HCT116 (cell line): ENCODE results near the gene ZNF438. TPM values are rescaled to one million over a fixed set of nuclear protein-coding genes. Genes with fewer than 3 reads are reported as not detected.

Experiments
- ATAC-seq: fragments of 200-7000 bp; cut with Tn5 transposase; 2 replicates; pipeline ENCODE4 v1.9.1; 2020; ENCODE audit warnings: mild to moderate bottlenecking, moderate library complexity
- BruUV-seq: library from RNA; stranded (reverse); fragments of 400-500 nt; replicated peaks from 2 replicates; lab custom pipeline; 2021; lab: Mats Ljungman, UMichigan
- CTCF ChIA-PET: fragments of 300-600 bp; sonication (Branson Sonifier 250); formaldehyde crosslinking; loops from one replicate; lab custom pipeline; 2021; ENCODE audit warnings: antibody characterized with exemption; lab: Charles Lee
- POLR2A ChIA-PET: fragments of 300-600, 350-600 bp; sonication (Branson Sonifier 250); formaldehyde crosslinking; loops from one replicate; lab custom pipeline; 2021; ENCODE audit warnings: antibody characterized with exemption; lab: Charles Lee
- RAD21 ChIA-PET, 2 experiments: fragments of 300-600 bp; sonication (Branson Sonifier 250); formaldehyde crosslinking; loops; one replicate each; lab custom pipeline; 2023; ENCODE audit warnings: low total read pairs in 2 of 2; ENCODE audit not compliant: uncharacterized antibody in 2 of 2, unreplicated experiment in 2 of 2, low non-redundant PET in 1 of 2; lab: Charles Lee
- DNase-seq: peaks from one replicate; pipeline ENCODE4 v3.0.0-alpha.2; 2010; ENCODE audit warnings: low read depth, low spot score
- H2AFZ ChIP-seq: fragments of 200-600 bp; shearing (Covaris generic), sonication (generic); 2 replicates; pipeline ENCODE4 v1.6.1; 2017; ENCODE audit warnings: low read depth, mixed run types, mixed read lengths, antibody characterized with exemption, low read length; ENCODE audit not compliant: poor library complexity, severe bottlenecking
- H3K27ac ChIP-seq: 2 replicates; pipeline ENCODE4 v1.5.1; 2012; ENCODE audit warnings: low read depth, low read length
- H3K27me3 ChIP-seq: fragments of 200-600 bp; sonication (generic); 2 replicates; pipeline ENCODE4 v1.6.1; 2016; ENCODE audit warnings: mixed run types, low read length, mixed read lengths; ENCODE audit not compliant: insufficient read depth
- H3K36me3 ChIP-seq, 2 experiments: fragments of 200-500 bp in 1 of 2; fragments of 200-600 bp in 1 of 2; sonication (Bioruptor generic) in 1 of 2; sonication (generic) in 1 of 2; 2 replicates each; pipeline versions ENCODE4 v1.5.1 to v1.6.1; 2014 to 2016; ENCODE audit warnings: low read length in 2 of 2, inconsistent platforms in 1 of 2, mixed read lengths in 1 of 2, mixed run types in 1 of 2; ENCODE audit not compliant: insufficient read depth in 2 of 2, control insufficient read depth in 1 of 2
- H3K4me1 ChIP-seq, 2 experiments: fragments of 200-600 bp in 1 of 2; sonication (generic) in 1 of 2; 2 replicates each; pipeline versions ENCODE4 v1.5.1 to v1.6.1; 2012 to 2017; ENCODE audit warnings: low read length in 2 of 2, inconsistent platforms in 1 of 2, mild to moderate bottlenecking in 1 of 2, mixed read lengths in 1 of 2, mixed run types in 1 of 2, moderate library complexity in 1 of 2; ENCODE audit not compliant: insufficient read depth in 2 of 2, control insufficient read depth in 1 of 2
- H3K4me2 ChIP-seq: fragments of 200-600 bp; sonication (generic); 2 replicates; pipeline ENCODE4 v1.6.1; 2017; ENCODE audit warnings: mixed run types, low read length, mixed read lengths
- H3K4me3 ChIP-seq, 2 experiments: fragments of 200-600 bp in 1 of 2; sonication (generic) in 1 of 2; replicated peaks in 1 of 2; 2 replicates each; pipeline ENCODE4 v1.5.1; 2011 to 2016; ENCODE audit warnings: low read length in 2 of 2, control low read depth in 1 of 2, low read depth in 1 of 2, mild to moderate bottlenecking in 1 of 2, mixed read lengths in 1 of 2, mixed run types in 1 of 2
- H3K79me2 ChIP-seq: fragments of 200-600 bp; sonication (generic); 2 replicates; pipeline ENCODE4 v1.6.1; 2017; ENCODE audit warnings: mild to moderate bottlenecking, mixed run types, low read length, moderate library complexity, mixed read lengths; ENCODE audit not compliant: insufficient read depth
- H3K9ac ChIP-seq: fragments of 200-600 bp; sonication (generic); 2 replicates; pipeline ENCODE4 v1.6.1; 2016; ENCODE audit warnings: low read length, mixed read lengths
- H3K9me2 ChIP-seq: fragments of 200-600 bp; sonication (generic), shearing (Covaris generic); 2 replicates; pipeline ENCODE4 v1.6.1; 2017; ENCODE audit warnings: mixed run types, mild to moderate bottlenecking, moderate library complexity; ENCODE audit not compliant: insufficient read depth
- H3K9me3 ChIP-seq, 2 experiments: fragments of 200-500 bp in 1 of 2; fragments of 200-600 bp in 1 of 2; sonication (Bioruptor generic) in 1 of 2; sonication (generic) in 1 of 2; 2 replicates each; pipeline ENCODE4 v1.6.1; 2014 to 2017; ENCODE audit warnings: low read length in 2 of 2, mixed read lengths in 2 of 2, inconsistent platforms in 1 of 2, low read depth in 1 of 2, mild to moderate bottlenecking in 1 of 2, mixed run types in 1 of 2, moderate library complexity in 1 of 2; ENCODE audit not compliant: control insufficient read depth in 1 of 2, insufficient read depth in 1 of 2
- H4K20me1 ChIP-seq: fragments of 200-600 bp; sonication (generic), shearing (Covaris generic); 2 replicates; pipeline ENCODE4 v1.6.1; 2017; ENCODE audit warnings: mixed run types, mild to moderate bottlenecking, moderate library complexity; ENCODE audit not compliant: insufficient read depth
- ATF3 ChIP-seq: IDR thresholded peaks from 2 replicates; pipeline ENCODE4 v1.6.1; 2012
- CEBPB ChIP-seq: IDR thresholded peaks from 2 replicates; pipeline ENCODE4 v1.6.1; 2012; ENCODE audit warnings: low read depth
- EGR1 ChIP-seq: IDR thresholded peaks from 2 replicates; pipeline ENCODE4 v1.6.1; 2012; ENCODE audit warnings: low read depth
- ELF1 ChIP-seq: IDR thresholded peaks from 2 replicates; pipeline ENCODE4 v1.6.1; 2012; ENCODE audit warnings: low read depth, borderline replicate concordance
- EZH2 ChIP-seq: fragments of 200-600 bp; sonication (generic); IDR thresholded peaks from 2 replicates; pipeline ENCODE4 v1.6.1; 2017; ENCODE audit warnings: antibody characterized with exemption, mixed run types
- EZH2phosphoT487 ChIP-seq: fragments of 200-600 bp; IDR thresholded peaks from 2 replicates; pipeline ENCODE4 v1.6.1; 2018; ENCODE audit warnings: antibody characterized with exemption, borderline replicate concordance
- MAX ChIP-seq: IDR thresholded peaks from 2 replicates; pipeline ENCODE4 v1.6.1; 2012
- POLR2A ChIP-seq: IDR thresholded peaks from 2 replicates; pipeline ENCODE4 v1.7.0; 2011; ENCODE audit warnings: borderline replicate concordance; ENCODE audit not compliant: insufficient read depth, insufficient read length; ENCODE audit errors: extremely low read depth
- RAD21 ChIP-seq: IDR thresholded peaks from 2 replicates; pipeline ENCODE4 v1.6.1; 2012; ENCODE audit warnings: low read depth, mild to moderate bottlenecking
- REST ChIP-seq: IDR thresholded peaks from 2 replicates; pipeline ENCODE4 v1.6.1; 2012; ENCODE audit warnings: low read depth
- SIN3A ChIP-seq: IDR thresholded peaks from 2 replicates; pipeline ENCODE4 v1.6.1; 2012; ENCODE audit warnings: low read depth
- SP1 ChIP-seq: IDR thresholded peaks from 2 replicates; pipeline ENCODE4 v1.6.1; 2012; ENCODE audit warnings: low read depth
- SRF ChIP-seq: IDR thresholded peaks from 2 replicates; pipeline ENCODE4 v1.6.1; 2012; ENCODE audit warnings: low read depth
- YY1 ChIP-seq: IDR thresholded peaks from 2 replicates; pipeline ENCODE4 v1.6.1; 2011; ENCODE audit warnings: low read length, low read depth, moderate library complexity, mild to moderate bottlenecking; ENCODE audit not compliant: insufficient replicate concordance; ENCODE audit errors: extremely low read depth
- ZNF274 ChIP-seq: fragments of 200-500 bp; sonication (Bioruptor generic); IDR thresholded peaks from 2 replicates; pipeline ENCODE4 v1.6.1; 2014; ENCODE audit warnings: mild to moderate bottlenecking, low read depth, low read length, inconsistent platforms
- intact Hi-C: fragments of 100-400 bp; cut with micrococcal nuclease; formaldehyde crosslinking; loops from 2 replicates; pipeline ENCODE4 v1.10.0; 2022
- total RNA-seq: library from RNA; stranded (reverse); gene quantifications from one replicate; pipeline ENCODE4 v1.2.1, GENCODE V29; 2021; ENCODE audit not compliant: unreplicated experiment
- TF ChIP-seq, protein P1 (sequence below), 3 experiments: fragments of 200-600 bp in 1 of 3; sonication (generic) in 1 of 3; IDR thresholded peaks in 2 of 3; conservative IDR thresholded peaks in 1 of 3; 2 replicates each; pipeline ENCODE4 v1.5.1; 2012 to 2017; ENCODE audit warnings: low read depth in 2 of 3, low read length in 2 of 3, antibody characterized with exemption in 1 of 3, borderline replicate concordance in 1 of 3, control low read depth in 1 of 3, mild to moderate bottlenecking in 1 of 3, mixed read lengths in 1 of 3, mixed run types in 1 of 3, moderate library complexity in 1 of 3; ENCODE audit not compliant: insufficient read depth in 1 of 3

ZNF438 gene
- total RNA-seq, 1 experiment from 2014 or later, result 3.3 TPM

GRCh38 chr10:31017534-31018355, 13.9 kb downstream of the ZNF438 start:
- no peak overlapping the region for H2AFZ ChIP-seq
- CTCF ChIA-PET, result no interaction called here
- ATAC-seq (no peak), DNase-seq (no peak)
- intact Hi-C loops, result no loop called here
- POLR2A ChIA-PET, result no interaction called here
- no peak overlapping the region for H3K27ac ChIP-seq
- no peaks in the 10 kb centered on the region for H3K79me2 ChIP-seq
- H4K20me1 ChIP-seq, result no peaks in the 10 kb centered on the region
- H3K9me3 ChIP-seq, result no peaks in the 10 kb centered on the region
- TF ChIP-seq CEBPB (no peak), YY1 (no peak), RAD21 (no peak), POLR2A (no peak), ZNF274 (no peak), SRF (no peak), ATF3 (no peak), MAX (no peak), SP1 (no peak), ELF1 (no peak), EGR1 (no peak), EZH2 (no peak), SIN3A (no peak), REST (no peak), EZH2phosphoT487 (no peak)
- TF ChIP-seq, protein P1, sequence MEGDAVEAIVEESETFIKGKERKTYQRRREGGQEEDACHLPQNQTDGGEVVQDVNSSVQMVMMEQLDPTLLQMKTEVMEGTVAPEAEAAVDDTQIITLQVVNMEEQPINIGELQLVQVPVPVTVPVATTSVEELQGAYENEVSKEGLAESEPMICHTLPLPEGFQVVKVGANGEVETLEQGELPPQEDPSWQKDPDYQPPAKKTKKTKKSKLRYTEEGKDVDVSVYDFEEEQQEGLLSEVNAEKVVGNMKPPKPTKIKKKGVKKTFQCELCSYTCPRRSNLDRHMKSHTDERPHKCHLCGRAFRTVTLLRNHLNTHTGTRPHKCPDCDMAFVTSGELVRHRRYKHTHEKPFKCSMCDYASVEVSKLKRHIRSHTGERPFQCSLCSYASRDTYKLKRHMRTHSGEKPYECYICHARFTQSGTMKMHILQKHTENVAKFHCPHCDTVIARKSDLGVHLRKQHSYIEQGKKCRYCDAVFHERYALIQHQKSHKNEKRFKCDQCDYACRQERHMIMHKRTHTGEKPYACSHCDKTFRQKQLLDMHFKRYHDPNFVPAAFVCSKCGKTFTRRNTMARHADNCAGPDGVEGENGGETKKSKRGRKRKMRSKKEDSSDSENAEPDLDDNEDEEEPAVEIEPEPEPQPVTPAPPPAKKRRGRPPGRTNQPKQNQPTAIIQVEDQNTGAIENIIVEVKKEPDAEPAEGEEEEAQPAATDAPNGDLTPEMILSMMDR (IDR thresholded peaks at IDR 0.05 in 2 of 3, conservative IDR thresholded peaks at IDR 0.05 in 1 of 3; ENCODE audit: borderline replicate concordance in 1 of 3, insufficient read depth in 1 of 3, low read depth in 2 of 3, low read length in 2 of 3), result no peak
- no peak overlapping the region for H3K4me3 ChIP-seq
- RAD21 ChIA-PET, result no interaction called here
- H3K4me1 ChIP-seq, result no peaks in the 10 kb centered on the region
- H3K9me2 ChIP-seq, result no peaks in the 10 kb centered on the region
- H3K4me2 ChIP-seq, result no peak overlapping the region
- H3K27me3 ChIP-seq, result no peaks in the 10 kb centered on the region
- no peak overlapping the region for H3K9ac ChIP-seq
- no TSS peak for BruUV-seq
- H3K36me3 ChIP-seq, result no peaks in the 10 kb centered on the region
